Non-pigmented ciliary epithelial cell (primary cell): ENCODE data around the gene DNAJB8.

Experiments
- DNase-seq: peaks from one replicate; pipeline ENCODE4 v3.0.0-alpha.2; 2010; ENCODE audit warnings: low read depth

The DNAJB8 gene

DNA sequence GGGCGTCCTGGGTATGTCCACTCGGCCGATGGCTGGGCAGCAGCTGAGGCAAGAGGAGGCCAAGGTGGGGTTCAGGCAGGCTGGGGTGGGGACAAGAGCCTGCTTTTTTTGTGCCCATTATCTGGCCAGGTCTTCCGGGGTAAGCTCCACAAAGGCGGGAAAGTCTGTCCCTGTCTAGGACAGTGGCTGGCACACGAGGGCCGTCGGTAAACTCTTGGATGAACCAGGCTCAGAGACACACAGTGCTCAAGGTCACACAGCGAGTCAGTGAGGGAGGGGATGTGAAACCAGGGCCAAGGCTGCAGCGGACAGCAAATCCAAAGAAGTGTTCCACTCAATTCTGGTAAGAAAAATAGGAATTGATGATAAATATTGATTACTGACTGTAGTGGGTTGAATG lies 2.9 kb downstream of the DNAJB8 start:
- DNase-seq, result no peak

DNA sequence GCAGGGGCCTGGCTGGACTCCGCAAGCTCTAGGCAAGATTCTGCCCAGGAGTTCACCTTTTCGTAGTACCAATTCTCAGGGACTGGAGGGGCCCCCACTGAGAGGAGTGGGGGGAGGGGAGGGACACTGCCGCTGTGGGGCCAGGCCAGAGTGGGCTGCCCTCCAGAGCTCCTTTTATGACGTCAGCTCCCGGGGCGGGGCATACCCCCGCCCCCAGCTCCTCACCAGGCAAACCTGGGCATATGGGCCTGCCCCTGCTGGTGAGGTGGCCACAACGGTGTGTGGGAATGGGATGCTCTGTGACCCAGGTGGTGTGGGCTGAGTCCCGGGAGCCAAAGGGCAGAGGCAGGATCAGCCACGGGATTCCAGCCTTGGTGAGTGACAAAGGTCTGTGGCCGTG lies 3.3 kb downstream of the DNAJB8 start:
- DNase-seq, result no peak

DNA sequence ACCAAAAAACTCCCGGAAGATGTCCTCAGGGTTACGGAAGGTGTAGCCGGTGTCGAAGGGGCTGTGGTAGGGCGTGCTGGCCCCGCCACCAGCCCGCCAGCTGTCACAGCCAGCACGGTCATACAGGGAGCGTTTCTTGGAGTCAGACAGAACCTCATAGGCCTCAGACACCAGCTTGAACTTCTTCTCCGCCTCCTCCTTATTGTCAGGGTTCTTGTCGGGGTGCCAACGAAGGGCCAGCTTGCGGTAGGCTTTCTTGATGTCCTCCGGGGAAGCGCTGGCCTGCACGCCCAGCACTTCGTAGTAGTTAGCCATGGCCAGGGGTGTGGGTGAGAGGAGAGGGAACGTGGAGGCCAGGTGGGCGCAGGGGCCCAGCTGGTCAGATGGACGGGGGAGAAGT lies 3.8 kb downstream of the DNAJB8 start:
- no peak for DNase-seq

DNA sequence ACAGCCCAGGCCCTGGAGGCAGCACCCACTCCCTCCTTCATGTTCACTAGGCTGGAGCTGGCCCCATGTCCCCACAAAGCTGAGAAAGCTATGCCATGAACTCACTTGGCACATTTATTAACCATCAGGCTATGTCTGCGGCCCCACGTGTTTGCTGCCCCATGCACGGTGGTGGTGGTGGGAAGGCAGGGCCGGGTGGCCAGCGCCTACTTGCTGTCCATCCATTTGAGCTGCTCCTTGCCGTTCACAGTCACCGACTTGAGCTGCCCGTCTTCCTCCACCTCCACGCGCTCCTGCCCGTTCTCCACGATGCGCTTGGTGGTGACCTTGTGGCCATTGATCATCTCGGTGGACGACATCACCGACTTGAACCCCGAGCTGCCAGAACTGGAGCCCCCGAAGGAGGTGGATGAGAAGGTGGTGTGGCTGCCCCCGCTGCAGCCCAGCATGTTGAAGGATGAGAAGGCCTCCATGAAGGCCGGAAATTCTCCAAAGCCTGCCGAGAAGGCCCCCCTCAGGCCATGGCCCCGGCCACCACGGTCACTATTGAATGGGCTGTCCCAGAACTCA lies 4.3 kb downstream of the DNAJB8 start:
- no peak for DNase-seq

DNA sequence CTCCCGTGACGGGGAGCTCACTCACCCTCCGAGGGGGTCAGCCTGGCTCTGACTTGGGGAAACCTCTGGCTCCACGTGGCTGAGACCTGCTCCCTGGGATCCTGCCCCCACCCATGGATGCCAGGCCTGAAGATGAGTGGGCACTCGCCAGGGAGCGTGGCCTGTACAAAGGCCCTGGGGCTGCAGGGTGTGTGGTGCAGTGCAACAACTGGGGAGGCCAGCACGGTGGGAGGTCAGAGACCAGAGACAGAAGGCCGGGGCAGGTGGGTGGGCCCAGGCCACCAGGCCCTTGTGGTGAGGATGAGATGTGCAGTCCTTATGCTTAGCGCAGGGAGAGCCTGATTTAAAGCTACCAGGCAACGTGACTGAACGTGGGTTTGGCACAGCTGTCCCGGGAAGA lies 5.0 kb downstream of the DNAJB8 start:
- no peak for DNase-seq

DNA sequence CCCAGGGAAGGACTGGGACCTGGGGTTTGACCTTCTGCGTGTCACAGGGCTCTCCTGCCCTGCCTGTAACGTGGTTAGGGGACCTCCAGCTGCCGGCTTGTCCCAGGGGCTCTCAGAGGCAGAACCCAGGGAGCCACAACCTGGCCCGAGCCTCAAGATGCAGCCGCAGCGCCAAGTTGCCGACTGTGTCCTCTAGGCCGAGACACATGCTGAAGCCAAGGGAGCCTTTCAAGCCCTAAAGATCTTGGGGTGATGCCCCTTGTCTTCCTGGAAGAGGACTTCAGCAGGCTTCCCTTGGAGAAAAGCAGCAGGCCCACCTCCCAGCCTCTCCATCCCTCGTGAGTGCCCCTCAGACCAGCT lies 7.2 kb downstream of the DNAJB8 start:
- no peak for DNase-seq

DNA sequence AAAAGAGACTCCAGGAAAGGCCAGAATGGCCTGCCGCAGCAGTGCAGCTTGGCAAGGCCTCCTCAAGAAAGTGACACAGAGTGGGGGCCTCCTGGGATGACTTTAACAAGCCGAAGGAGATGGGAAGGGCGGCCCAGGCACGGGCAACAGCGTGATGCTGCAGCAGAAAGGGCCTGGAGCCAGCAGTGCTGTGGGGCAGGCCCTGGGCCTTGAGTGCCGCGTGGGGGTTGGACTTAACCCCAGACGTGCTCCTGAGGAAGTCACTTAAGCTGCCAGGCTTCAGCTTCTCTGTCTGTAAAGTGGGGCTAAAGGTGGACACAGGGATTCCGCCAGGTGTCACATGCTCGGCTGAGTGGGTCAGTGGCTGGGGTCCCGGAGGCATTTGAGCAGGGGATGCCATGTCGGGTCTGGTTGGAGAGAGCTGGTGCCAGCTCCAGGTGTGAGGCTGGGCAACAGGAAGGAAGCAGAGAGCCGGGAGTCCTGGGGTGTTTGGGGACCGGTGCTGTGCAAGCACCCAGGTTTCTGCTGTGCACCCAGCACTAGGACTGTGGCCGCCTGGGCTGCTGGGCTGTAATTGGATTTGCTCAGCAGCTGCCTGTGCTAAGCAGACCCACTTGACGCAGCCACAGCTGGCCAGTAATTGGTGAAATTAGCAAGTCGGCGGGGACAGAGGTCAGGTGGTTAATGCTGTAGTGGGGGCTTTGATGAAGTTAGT lies 7.8 kb downstream of the DNAJB8 start:
- DNase-seq, result no peak

DNA sequence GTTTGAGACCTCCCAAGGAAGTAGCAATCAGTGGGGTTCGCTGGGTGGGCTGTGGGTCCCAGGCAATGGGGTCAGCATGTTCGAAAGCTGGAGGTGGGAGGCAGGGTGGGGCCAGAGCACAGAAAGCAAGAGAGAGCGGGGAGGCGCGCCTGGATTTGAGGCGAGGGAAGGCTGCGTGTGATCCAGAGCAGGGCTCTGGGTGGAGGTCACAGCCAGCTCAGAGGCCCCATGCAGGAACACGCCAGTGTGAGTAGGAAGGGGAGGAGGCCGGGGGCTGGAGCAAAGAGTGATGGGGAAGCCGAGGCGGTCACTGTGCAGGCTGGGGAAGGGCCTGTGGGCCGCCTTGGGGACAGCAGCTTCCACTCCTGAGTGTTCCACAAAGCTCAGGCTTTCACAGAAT lies 8.8 kb downstream of the DNAJB8 start:
- no peak for DNase-seq

DNA sequence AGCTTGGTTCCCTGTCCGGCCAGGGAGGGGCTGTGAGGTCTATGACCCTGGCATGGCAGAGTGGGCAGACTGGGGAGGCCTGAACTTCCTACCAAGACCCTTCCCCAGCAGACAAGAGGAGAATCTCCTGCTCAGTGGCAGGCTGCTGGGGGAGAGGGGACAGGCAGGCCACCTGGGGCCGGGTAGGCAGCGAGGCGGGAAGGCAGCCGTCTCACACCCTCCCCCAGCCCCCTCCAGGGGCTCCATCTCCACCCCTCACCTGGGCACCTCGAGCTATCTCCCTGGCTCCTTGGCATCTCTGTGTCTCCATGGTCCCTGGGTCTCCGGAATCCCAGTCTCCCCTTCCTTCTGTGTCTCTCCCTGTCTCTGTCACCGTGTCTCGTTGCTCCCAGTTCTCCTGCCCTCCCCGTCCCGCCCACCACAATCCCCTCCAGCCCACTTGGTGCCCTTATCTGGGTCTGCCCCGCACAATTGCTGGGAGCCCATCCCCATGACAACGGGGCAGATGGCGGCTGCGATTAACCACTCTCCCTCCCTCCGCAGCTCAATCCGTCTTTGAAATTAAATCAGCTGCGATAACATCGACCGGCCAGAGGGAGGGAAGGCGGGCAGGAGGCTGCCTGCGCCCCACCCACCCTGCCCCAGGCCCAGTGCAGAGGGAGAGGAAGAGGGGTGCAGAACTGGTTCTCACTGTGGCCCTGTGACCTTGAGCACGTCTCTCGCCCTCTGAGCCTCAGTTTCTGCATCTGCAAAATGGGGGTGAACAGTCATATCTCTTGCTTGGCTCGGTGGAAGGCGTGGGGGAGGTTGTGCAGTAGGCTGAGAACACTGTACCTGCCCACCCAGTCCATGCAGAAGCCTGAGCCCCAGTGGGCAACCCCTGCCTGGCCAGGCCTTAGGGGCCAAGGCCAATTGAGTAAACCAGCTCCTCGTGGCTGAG lies 9.6 kb downstream of the DNAJB8 start:
- no peak for DNase-seq

DNA sequence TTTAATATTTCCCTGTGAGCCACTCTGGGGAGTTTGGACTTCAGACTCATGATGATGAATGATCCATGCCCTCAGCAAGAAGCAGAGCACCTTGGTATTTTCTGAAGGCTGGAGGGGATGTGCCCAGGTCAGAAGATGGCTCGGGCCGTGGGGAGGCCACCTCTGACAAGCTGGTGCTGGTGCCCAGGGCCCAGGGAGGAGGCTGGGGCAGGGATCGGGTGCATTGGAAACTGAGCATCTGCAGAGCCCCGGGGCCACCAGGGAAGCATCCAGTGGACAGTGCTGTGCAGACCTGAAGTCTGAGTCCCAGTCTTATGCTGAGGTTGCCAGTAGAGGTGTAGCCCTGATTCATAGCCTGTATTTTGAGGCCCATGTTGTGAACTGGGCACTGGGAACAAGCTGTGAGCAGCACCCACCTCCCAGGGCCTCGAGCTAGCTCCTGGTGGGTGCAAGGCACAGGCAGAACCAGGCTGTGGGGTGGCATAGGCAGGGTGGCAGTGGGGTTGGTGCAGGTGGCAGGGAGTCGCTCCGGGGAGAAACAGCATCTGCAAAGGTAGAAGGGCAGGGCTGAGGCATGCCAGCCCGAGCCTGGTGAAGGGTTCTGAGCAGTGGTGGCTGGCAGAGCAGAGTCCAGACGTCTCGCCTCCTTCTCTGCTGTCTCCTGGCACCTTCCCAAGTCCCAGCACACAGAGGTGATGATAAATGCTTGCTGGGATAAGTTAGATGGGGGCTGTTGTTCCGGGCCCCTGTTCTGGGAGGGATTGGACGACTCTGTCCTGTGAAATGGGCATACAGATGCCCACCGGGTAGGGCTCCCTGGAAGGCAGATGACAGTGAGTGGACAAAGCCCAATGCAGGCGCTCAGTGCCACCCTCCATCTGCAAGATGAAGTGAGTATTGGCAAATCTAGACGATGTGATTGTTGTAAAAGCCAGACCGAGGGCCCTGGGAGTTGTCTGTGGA lies 10.6 kb downstream of the DNAJB8 start:
- DNase-seq, result no peak

DNA sequence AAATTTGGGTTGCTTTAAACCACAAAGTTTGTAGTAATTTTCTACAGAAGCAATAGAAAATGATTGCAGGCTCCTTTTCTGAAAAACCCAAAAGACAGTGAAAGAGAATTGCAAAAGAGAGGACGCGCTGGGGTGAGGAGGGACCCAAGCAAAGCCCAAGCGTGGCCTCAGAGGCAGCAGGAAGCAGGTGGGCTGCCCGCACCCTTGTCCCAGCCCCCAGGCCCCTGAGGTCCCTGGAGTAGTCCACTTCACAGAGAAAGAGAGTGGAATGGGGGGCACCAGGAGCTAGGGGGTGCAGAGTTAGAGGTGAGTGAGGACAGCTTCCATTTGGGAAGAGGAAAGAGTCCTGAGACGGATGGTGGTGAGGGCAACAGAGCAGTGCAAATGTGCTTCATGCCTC lies 11.6 kb downstream of the DNAJB8 start:
- DNase-seq, result no peak

DNA sequence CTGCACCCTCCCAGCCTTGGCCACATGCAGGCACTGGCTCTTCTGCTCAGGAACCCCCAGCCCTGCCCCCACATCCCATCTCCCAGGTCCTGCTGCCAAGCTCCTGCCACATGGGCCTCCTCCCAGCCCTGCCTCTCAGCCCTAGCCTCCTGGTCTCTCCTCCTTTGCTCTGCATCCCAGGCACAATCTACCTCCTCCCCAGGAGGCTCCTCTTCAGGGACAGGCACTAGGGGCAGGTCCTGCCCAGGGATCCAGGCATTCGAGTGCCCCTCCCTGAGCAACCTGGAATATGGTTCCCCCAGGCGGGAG lies 12.4 kb downstream of the DNAJB8 start:
- no peak for DNase-seq

DNA sequence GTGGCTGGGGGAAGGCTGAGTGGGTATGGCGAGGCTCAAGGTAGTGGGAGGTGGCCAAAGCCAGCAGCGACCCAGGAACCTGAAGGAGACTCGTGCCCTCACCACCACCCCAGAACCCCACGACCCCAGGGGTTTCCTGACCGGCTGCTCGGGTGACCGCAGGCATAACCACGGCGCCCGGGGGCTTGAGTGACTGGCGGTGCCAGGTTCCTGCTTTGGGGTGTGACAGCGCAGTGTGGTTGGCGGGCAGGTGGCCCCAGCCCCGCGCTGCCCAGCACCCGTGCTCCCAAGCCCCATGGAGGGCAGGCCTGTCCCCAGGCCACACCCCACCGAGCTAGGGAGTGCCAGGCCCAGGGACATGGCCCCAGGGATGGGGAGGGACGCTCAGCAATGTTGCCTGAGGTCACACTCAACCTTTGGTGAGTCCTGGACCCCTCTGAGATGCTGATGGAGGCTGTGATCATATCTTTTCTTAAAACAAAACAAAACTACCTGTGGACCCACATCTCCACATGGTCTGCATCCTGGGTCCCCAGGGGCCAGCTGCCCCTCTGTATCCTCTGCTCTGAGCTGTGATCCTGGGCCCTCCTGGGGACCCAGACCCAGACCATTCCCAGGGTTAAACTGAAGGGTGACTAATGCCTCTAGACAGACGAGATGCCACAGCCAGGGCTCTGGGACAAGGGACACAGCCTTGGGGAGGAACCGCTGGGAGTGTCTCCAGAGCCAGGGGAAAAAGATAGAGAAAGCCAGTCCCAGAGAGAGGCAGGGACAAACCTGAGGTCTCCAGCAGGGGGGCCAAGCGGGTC lies 13.0 kb downstream of the DNAJB8 start:
- no peak for DNase-seq

DNA sequence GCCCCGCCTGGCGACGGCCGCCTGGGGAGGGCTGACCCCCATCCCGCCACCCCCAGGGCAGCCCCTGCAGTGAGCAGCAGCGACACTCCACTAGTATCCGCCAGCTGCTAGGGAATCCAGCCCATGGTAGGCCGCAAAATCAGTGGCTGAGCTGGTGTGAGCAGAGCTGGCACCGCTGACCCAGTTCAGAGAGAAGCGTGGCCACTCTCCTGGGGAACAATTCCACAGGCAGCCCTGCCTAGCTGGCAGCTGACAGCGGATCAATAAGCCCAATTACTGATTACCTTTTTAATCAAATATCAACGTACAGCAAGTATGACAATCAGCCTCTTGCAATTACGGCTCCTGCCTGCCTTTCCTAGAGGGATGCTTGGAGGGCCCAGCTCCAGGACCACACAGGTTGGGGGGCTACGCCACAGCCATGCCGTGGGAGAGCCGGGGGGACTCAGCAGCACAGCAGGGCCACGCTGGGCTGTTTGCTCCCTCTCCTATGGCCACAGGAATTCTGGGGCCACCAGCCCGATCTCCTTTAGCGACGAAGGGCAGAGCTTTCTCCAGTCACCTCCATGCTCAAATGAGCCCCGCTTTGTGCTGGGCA lies 13.9 kb downstream of the DNAJB8 start:
- no peak for DNase-seq

DNA sequence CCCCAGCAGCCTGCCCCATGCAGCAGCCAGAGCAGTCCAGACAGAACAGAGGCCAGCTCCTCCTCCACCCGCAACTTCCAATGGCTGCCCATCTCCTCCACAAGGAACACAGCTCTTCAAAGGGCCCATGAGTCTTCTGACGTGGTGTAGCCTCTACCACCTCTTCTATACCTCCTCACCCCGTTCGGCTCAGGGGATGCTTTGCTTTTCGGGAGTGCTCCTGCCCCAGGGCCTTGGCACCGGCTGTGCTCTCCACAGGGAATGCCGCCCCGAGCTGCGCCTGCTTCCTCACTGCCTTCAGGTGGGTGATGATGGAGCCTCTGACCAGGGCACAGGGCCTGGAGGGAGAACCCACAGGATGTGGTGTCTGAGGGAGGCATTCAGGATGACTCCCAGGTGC lies 14.6 kb downstream of the DNAJB8 start:
- DNase-seq, result no peak

DNA sequence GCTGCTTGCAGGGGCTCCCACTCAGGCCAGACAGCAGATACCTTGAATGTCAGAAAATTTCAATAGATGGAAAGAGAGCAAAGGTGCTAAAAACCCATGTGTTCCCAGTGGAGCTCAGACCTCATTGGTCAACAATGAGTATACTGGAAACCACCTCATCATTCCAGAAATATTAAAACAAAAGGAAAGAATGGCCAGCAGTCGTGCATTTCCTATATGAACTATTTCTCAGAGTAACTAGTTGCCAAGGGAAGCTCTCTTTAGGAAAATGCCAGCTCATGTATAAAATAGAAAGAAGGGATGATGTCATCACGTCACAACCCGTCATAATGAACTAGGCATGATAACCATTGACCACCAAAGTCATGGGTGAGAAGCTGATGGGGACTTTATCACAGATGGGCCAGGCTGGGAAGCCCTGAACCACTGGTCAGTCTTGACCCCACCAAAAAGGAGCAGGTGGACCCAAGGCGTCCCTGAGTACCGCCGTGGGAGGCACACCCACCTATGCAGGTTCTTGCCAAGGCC lies 17.5 kb downstream of the DNAJB8 start:
- DNase-seq, result no peak

DNA sequence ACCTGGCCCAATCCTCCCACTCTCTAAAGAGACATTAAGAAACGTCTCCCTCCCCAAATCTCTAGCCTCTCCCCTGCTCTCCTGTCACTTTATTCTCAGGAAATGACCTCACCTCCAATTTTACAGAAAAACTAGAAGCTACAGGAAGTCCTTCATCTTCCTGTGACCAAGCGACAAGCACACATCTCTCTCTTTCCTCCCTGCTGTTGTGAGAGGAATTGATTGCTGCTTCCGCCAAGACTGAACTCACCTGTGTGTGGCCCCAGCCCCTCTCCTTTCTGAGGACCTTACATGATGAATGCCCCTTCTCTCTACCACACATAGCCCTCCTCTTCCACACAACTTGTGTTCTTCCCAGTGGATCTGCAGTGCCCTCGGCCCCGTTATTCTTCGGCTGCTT lies 18.2 kb downstream of the DNAJB8 start:
- DNase-seq, result no peak

DNA sequence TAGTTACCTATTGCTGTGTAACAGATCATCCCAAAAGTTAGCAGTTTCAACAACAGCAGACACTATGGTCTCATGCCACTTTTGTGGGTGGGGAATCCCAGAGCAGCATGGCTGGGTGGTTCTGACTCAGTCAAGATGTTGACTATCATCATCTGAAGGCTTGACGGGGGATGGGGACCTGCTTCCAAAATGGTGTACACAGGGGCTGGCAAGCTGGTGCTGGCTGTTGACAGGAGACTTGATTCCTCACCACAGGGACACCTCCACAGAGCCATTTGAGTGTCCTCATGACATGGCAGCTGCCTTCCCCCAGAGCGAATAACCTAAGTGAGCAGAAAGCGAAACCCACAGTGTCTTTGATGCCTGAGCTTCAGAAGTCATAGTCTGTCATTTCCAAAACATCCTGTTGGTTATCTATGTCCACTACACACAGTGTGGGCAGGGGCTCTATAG lies 19.1 kb downstream of the DNAJB8 start:
- DNase-seq, result no peak

DNA sequence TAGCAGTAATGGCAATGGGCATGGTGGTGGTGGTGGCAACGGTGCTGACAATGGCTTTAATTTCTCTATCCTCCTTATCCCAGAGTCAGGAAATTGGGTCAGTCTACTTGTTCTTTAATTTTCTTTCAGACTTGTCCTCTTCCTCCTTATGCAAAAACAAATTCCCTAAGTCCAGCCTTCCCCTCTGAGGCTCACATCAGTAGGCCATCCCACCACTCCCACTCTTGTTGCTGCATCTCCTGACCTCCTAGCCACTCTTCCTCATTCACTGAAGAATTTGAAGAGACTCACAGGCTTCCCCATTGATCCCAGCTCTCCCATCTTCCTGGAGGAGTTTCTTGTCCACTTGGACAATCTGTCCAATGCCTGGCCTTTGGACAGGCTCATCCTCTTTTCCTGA lies 19.9 kb downstream of the DNAJB8 start:
- DNase-seq, result no peak

DNA sequence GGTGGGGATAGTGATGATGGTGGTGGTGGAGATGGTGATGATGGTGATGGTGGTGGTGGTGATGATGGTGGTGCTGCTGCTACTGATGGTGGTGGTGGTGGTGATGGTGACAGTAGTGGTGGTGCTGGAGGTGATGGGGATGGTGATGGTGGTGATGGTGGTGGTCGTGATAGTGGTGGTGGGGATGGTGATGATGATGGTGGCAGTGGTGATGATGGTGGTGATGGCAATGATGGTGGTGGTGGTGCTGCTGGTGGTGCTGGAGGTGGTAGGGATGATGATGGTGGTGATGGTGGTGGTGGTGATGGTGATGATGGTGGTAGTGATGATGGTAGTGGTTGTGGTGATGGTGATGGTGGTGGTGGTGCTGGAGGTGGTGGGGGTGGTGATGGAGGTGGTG lies 21.3 kb downstream of the DNAJB8 start:
- DNase-seq, result no peak

DNA sequence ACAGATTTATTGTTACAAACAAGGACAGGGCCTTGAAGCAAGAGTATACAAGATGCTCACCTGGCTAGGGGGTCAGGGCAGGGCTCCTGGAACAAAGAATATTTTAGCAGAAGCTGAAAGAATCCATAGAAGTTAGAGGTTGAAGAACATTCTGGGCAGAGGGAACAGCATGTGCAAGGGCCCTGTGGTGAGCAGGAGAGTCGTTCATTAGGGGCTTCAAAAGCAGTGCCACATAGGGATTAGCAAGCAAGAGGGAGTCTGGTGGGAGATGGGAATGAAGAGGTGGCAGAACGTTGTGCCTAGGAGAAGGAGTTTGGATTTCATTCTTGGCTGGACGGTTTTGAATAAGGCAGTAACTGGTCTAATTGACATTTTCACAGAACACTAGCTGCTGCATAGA lies 22.9 kb downstream of the DNAJB8 start:
- DNase-seq, result no peak
